ENCODE data around the gene ZBTB43.

Gene ZBTB43

DNA sequence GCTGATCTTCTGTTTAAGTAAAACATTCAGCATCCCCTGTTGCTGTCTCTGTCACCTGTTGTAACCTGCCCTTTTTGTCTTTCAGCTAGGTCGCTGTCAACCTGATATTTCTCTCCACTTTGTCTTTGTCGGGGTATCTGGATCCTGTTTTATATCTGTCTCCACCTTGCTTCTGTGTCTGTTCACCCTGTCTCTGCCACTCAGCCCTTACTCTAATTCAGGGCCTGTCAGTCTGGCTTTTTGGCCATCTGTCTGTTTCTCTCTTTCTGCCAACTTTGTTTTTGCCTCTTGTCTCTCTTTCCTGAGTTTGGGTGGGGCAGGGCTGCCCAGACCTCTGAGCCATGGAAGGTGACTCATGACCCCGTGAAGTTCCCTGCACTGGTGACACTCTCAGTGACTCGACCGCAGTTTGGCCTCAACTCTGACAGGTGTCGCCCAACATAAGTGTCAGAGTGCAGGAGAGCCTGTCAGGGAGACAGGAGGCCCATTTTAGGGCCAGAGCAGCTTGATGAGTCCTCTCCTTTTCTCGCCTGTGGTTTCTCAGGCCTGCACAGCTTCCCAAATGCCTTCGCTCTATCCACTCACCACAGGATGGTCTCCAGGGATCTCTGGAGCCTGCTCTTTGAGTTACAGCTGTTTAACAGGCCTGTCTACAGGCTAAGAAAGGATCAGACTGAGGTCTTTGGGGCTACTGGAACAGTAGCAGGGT is 868 bp downstream of the ZBTB43 start:
- TF ChIP-seq GATA3 (IDR thresholded peaks at IDR 0.05; ENCODE audit: low read depth, low read length) (no peak), GATA2 (IDR thresholded peaks at IDR 0.05; ENCODE audit: low read depth, low read length) (no peak)

DNA sequence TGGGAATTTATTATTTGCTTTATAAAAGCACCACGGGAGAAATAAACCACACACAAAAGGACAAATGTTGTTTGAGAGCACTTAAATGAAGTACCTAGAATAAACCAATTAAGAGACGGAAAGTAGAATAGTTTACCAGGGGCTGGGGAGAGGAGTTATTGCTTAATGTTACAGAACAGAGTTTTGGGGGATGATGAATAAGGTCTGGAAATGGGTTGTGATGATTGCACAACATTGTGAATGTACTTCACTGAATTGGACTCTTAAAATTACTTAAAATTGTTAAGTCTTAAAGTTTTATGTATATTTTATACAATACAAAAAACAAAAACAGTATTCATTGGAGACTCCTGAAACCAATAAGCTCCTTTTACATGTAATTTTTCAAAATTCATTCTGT is 1.5 kb downstream of the ZBTB43 start:
- TF ChIP-seq GATA3 (IDR thresholded peaks at IDR 0.05; ENCODE audit: low read depth, low read length) (no peak), GATA2 (IDR thresholded peaks at IDR 0.05; ENCODE audit: low read depth, low read length) (no peak)

DNA sequence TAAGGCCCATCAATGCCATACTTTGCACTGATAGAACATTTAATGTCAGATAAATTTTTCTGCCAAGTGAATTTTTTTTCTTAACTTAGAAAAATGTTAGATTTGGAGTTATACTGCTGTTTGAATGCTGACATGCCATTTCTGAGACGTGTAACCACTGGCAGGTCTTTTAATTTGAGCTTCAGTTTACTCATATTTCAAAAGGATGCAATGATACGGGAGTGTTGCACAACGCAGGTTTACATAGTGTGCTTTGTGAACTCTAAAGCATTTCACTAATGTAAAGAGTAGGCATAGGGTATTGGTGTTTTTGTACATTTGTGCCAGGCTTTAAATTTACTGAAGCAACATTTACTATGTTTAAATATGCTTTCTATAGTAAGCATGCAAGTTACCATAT is 4.2 kb downstream of the ZBTB43 start:
- TF ChIP-seq GATA2 (IDR thresholded peaks at IDR 0.05; ENCODE audit: low read depth, low read length), result no peak
- TF ChIP-seq GATA3 (IDR thresholded peaks at IDR 0.05; ENCODE audit: low read depth, low read length), result no peak

DNA sequence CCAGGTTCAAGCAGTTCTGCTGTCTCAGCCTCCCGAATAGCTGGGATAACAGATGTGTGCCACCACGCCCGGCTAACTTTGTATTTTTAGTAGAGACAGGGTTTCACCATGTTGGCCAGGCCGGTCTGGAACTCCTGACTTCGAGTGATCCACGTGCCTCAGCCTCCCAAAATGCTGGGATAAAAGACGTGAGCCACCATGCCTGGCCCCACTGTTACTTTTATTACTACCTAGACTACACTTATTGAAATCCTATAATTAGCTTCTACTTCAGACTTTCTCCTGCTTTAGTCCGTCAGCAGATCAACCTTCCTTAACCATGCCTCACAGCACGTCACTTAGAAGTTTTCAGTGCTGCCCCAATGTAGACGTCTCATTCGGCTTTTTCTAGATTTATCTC is 8.2 kb downstream of the ZBTB43 start:
- TF ChIP-seq GATA3 (IDR thresholded peaks at IDR 0.05; ENCODE audit: low read depth, low read length) (no peak), GATA2 (IDR thresholded peaks at IDR 0.05; ENCODE audit: low read depth, low read length) (no peak)

DNA sequence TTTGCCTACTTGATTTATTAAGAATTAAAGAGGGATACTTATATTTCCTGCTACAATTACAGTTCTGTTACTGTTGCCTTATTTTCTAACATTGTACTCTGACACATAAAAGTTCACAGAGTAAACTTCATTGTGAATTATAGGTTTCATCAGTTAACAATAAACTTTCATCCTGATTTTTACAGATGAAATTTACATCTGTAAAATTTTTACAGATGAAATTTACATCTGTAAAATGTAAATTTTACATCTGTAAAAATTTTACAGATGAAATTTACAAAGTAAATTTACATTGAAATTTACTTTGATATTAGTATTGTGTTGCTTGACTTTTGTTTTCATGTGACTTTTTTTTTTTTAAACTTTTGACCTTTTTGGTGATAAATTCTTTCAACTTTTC is 9.3 kb downstream of the ZBTB43 start:
- TF ChIP-seq GATA2 (IDR thresholded peaks at IDR 0.05; ENCODE audit: low read depth, low read length), result no peak
- no peak for TF ChIP-seq GATA3 (IDR thresholded peaks at IDR 0.05; ENCODE audit: low read depth, low read length)

DNA sequence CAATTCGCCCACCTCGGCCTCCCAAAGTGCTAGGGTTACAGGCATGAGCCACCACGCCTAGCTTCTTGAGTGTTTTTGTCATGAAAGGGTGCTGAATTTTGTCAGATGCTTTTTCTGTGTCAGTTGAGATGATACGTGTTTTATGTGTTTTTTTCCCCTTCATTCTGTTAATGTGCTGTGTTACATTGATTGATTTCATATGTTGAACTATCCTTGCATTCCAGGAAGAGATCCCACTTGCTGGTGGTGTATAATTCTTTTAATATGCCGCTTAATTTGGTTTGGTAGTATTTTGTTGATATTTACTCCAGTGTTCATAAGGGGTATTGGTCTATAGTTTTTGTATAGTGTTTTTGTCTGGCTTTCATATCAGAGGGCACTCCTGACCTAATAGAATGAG is 13.6 kb downstream of the ZBTB43 start:
- TF ChIP-seq GATA2 (IDR thresholded peaks at IDR 0.05; ENCODE audit: low read depth, low read length) (no peak), GATA3 (IDR thresholded peaks at IDR 0.05; ENCODE audit: low read depth, low read length) (no peak)

DNA sequence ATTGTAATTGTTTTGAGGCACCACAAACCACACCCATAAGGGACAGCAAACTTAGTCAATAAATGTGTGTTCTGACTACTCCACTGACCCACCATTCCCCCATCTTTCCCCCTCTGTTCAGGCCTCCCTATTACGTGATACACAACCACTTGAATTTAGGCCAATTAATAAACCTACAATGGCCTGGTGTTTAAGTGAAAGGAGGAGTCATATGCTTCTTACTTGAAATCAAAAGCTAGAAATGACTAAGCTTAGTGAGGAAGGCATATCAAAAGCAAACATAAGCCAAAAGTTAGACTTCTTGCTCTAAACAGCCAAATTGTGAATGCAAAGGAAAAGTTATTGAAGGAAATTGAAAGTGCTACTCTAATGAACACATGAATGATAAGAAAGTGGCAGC is 14.6 kb downstream of the ZBTB43 start:
- TF ChIP-seq GATA3 (IDR thresholded peaks at IDR 0.05; ENCODE audit: low read depth, low read length) (no peak), GATA2 (IDR thresholded peaks at IDR 0.05; ENCODE audit: low read depth, low read length) (no peak)

DNA sequence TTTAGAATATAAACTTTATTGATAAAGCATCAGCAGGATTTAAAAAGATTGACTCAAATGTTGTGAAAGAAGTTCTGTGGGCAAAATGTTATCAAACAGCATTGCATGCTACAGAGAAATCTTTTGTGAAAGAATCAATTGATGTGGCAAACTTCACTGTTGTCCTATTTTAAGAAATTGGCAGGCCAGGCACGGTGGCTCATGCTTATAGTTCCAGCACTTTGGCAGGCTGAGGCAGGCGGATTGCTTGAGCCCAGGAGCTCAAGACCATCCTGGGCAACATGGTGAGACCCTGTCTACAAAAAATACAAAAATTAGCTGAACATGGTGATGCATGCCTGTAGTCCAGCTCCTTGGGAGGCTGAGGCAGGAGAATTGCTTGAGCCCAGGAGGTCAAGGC is 17.4 kb downstream of the ZBTB43 start:
- TF ChIP-seq GATA2 (IDR thresholded peaks at IDR 0.05; ENCODE audit: low read depth, low read length) (no peak), GATA3 (IDR thresholded peaks at IDR 0.05; ENCODE audit: low read depth, low read length) (no peak)

DNA sequence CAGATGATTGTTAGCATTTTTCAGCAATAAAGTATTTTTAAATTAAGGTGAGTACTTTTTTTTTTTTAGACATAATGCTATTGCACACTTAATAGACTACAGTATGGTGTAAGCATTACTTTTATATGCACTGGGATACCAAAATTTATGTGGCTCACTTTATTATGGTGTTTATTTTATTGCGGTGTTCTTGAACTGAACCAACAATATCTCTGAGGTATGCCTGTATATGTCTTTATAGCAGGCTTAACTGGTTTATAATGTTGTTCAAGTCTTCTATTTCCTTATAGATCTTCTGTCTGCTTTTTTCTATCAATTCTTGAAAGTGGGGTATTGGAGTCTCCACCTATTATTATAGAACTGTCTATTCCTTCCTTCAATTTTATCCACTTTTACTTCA is 18.0 kb downstream of the ZBTB43 start:
- no peak for TF ChIP-seq GATA2 (IDR thresholded peaks at IDR 0.05; ENCODE audit: low read depth, low read length)
- TF ChIP-seq GATA3 (IDR thresholded peaks at IDR 0.05; ENCODE audit: low read depth, low read length), result no peak

DNA sequence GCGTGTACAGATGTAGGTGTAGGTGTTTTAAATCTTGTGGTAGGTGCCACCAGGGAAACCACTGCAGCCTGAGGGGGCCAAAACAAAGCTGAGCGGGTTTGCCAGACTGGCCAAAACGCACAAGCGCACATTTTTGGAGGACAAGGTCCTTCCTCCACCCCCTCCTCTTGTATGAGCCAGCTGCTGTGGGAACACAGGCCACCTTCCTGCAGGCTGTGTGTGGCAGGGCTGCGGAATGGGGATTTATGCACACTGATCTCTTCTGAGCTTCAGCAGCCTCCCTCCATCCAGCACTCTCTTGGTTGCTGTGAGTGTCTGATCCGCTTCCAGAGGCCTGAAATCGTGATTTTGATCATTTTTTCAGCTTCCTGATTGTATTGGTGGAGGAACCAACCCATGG is 22.4 kb downstream of the ZBTB43 start:
- TF ChIP-seq GATA3 (IDR thresholded peaks at IDR 0.05; ENCODE audit: low read depth, low read length) (no peak), GATA2 (IDR thresholded peaks at IDR 0.05; ENCODE audit: low read depth, low read length) (no peak)

DNA sequence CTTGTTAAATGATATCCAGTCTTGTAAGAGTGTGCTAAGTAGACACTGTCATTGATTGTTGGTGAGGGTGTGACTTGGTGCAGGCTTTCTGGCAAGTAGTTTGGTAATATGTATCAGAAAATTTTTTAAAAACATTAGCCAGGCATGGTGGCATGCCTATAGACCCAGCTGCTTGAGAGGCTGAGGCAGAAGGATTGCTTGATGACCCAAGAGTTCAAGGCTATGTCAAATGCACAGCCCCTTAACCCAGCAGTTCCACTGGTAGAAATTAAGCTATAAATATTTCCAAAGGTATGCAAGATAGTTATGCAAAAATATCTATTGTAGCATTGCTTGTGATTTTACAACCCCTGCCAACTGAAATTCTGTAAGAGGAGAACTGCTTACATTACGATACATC is 24.2 kb downstream of the ZBTB43 start:
- TF ChIP-seq GATA2 (IDR thresholded peaks at IDR 0.05; ENCODE audit: low read depth, low read length), result no peak
- no peak for TF ChIP-seq GATA3 (IDR thresholded peaks at IDR 0.05; ENCODE audit: low read depth, low read length)

DNA sequence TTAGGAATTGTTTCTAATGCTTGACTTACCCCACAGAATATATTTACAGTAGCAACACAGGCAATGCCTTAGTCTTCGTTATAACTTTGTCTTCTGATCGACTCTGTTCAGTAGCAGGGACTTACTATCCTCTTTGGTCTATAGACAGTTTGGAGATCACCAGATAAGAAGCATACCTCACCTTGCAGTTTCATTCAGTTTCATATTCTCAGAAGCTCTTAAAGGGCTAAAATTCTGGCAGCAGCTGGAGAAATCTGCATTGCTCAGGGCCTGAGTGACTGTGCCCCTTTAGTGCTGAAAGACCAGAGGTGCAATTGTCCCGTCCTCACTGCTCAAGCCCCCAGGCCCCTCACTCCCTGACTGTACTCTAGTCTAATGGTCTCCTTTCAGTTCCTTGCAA is 26.0 kb downstream of the ZBTB43 start:
- TF ChIP-seq GATA2 (IDR thresholded peaks at IDR 0.05; ENCODE audit: low read depth, low read length) (no peak), GATA3 (IDR thresholded peaks at IDR 0.05; ENCODE audit: low read depth, low read length) (no peak)

DNA sequence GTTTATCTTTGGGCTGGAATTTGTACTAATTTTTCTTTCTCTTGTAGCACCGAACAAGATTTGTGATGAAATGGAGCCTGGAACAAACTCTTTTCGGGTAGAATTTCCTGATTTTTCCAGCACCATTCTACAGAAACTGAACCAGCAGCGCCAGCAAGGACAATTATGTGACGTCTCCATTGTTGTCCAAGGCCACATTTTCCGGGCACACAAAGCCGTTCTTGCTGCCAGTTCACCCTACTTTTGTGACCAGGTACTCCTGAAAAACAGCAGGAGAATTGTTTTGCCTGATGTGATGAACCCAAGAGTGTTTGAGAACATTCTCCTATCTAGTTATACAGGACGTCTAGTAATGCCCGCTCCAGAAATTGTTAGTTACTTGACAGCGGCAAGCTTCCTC is 27.6 kb downstream of the ZBTB43 start:
- TF ChIP-seq GATA3 (IDR thresholded peaks at IDR 0.05; ENCODE audit: low read depth, low read length), result no peak
- no peak for TF ChIP-seq GATA2 (IDR thresholded peaks at IDR 0.05; ENCODE audit: low read depth, low read length)

DNA sequence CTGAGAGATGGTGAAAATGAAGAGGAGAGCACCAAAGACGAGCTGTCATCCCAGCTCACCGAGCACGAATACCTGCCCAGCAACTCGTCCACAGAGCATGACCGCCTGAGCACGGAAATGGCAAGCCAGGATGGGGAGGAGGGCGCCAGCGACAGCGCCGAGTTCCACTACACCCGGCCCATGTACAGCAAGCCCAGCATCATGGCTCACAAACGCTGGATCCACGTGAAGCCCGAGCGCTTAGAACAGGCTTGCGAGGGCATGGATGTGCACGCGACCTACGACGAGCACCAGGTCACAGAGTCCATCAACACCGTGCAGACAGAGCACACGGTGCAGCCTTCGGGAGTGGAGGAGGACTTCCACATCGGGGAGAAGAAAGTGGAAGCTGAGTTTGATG is 28.2 kb downstream of the ZBTB43 start:
- TF ChIP-seq GATA3 (IDR thresholded peaks at IDR 0.05; ENCODE audit: low read depth, low read length) (no peak), GATA2 (IDR thresholded peaks at IDR 0.05; ENCODE audit: low read depth, low read length) (no peak)

DNA sequence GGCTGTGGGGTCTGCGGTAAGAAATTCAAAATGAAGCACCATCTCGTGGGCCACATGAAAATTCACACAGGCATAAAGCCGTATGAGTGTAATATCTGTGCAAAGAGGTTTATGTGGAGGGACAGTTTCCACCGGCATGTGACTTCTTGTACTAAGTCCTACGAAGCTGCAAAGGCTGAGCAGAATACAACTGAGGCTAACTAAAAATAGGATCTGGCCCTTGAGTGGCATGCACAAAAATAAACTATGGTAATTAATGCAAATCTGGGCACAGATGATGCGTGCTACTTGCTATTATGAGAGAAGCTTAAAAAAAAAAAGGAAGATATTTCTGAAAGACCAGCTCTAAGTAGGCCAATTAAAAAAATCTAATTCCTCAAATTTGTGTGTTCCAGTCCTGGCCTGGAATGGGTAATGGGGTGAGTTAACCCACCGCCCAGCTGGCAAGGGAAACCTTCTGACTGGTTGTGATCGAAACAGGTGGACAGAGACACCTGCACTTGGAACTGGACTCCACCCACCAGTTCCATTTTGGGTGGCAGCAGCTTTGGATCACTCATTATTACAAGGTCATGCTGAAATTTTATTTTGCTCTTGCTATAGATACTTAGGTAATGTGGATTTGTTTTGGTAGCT is 29.0 kb downstream of the ZBTB43 start:
- TF ChIP-seq GATA2 (IDR thresholded peaks at IDR 0.05; ENCODE audit: low read depth, low read length) (no peak), GATA3 (IDR thresholded peaks at IDR 0.05; ENCODE audit: low read depth, low read length) (no peak)

Data from SH-SY5Y (cell line).